OCI-LY7 (cell line): ENCODE results near the gene ARIH2.

ENCODE experiments used
- CTCF ChIP-seq: fragments of 200-600 bp; sonication (generic); conservative IDR thresholded peaks from 2 replicates; pipeline ENCODE4 v1.5.1; 2014; ENCODE audit warnings: mild to moderate bottlenecking, antibody characterized with exemption, low read length, moderate library complexity, mixed read lengths
- EZH2phosphoT487 ChIP-seq: fragments of 200-600 bp; sonication (generic); IDR thresholded peaks from 2 replicates; pipeline ENCODE4 v1.6.1; 2018; ENCODE audit warnings: low read depth, borderline replicate concordance, mild to moderate bottlenecking, mixed run types, antibody characterized with exemption, low read length, moderate library complexity, mixed read lengths

DNA sequence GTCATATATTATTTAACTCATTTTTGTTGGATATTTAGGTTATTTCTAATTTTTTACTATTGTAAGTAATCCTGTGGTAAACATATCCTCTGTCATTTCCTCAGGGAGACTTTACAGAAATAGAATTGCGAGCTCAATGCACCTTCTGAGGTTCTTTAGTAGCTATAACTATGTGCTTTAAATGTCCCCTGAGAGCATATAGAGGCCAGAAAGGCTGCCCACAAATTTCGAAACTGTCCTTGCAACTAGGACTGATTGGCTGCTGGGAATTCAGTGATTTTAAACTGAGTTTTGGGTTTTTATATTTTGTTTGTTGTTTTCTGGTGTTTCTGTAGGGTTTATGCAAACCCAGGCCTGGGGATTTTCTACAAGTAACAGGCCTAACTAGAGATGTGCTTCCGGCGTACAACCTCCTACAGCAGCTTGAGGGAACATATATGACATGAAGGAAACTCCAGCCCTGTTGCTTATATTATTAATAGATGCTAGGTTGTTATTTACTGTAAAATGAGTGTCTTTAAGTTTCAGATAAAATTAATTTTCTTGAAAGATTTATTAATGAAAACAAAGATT is 42.3 kb downstream of the ARIH2 start:
- no peak for TF ChIP-seq CTCF
- no peak for TF ChIP-seq EZH2phosphoT487
